ENCODE measurements around the gene AFMID. TPM values are rescaled to one million over a fixed set of nuclear protein-coding genes. Genes with fewer than 3 reads are reported as not detected.

The AFMID gene
- total and polyA plus RNA-seq, 2 of the 13 experiments (the other 11 are each of a cell fraction or from before 2014, with no cell fraction given), result 249 to 270 TPM

GRCh38 chr17:78140169-78141051 is 46.8 kb upstream of the AFMID start (continued):
- TF ChIP-seq KIAA2018 (CRISPR knock-in tag; IDR thresholded peaks at IDR 0.05; ENCODE audit: borderline replicate concordance), result no peak
- TF ChIP-seq ZNF263 (CRISPR knock-in tag; IDR thresholded peaks at IDR 0.05), result no peak
- TF ChIP-seq E2F2 (CRISPR knock-in tag; IDR thresholded peaks at IDR 0.05; ENCODE audit: borderline replicate concordance), result no peak
- no peak for TF ChIP-seq PLRG1 (conservative IDR thresholded peaks at IDR 0.05)
- TF ChIP-seq ZZZ3 (CRISPR knock-in tag; IDR thresholded peaks at IDR 0.05; ENCODE audit: borderline replicate concordance), result no peak
- TF ChIP-seq THRA (CRISPR knock-in tag; IDR thresholded peaks at IDR 0.05; ENCODE audit: borderline replicate concordance), result no peak
- no peak for TF ChIP-seq ZNF282 (IDR thresholded peaks at IDR 0.05; ENCODE audit: partially characterized antibody)
- no peak for TF ChIP-seq GRHL1 (CRISPR knock-in tag; conservative IDR thresholded peaks at IDR 0.05)
- no peak for TF ChIP-seq ONECUT2 (CRISPR knock-in tag; IDR thresholded peaks at IDR 0.05)
- TF ChIP-seq RBFOX2 (IDR thresholded peaks at IDR 0.05; ENCODE audit: low read depth, low read length), result peak; percentile 54
- no peak for TF ChIP-seq NFYC (CRISPR knock-in tag; IDR thresholded peaks at IDR 0.05)
- TF ChIP-seq, protein P1, sequence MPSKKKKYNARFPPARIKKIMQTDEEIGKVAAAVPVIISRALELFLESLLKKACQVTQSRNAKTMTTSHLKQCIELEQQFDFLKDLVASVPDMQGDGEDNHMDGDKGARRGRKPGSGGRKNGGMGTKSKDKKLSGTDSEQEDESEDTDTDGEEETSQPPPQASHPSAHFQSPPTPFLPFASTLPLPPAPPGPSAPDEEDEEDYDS (CRISPR knock-in tag; IDR thresholded peaks at IDR 0.05), result peak; percentile 73; the same call in 1 of the 2 replicates
- TF ChIP-seq GFI1 (CRISPR knock-in tag; IDR thresholded peaks at IDR 0.05; ENCODE audit: borderline replicate concordance), result no peak
- TF ChIP-seq LCORL (IDR thresholded peaks at IDR 0.05), result no peak
- TF ChIP-seq LCORL (CRISPR knock-in tag; IDR thresholded peaks at IDR 0.05), result peak; percentile 21; the same call in 1 of the 2 replicates
- TF ChIP-seq SNAPC5 (CRISPR knock-in tag; IDR thresholded peaks at IDR 0.05; ENCODE audit: borderline replicate concordance), result no peak

Measured in HepG2 (cell line).